Measurements from ENCODE around the gene HSPA4L. TPM values are rescaled to one million over a fixed set of nuclear protein-coding genes. Genes with fewer than 3 reads are reported as not detected.
A peak's percentile ranks its signal among the peaks of the same experiment; 100 is the strongest.

HSPA4L gene
- total and polyA plus RNA-seq, 2 of the 4 experiments (the other 2 are of a cell fraction), result 0.84 to 2.3 TPM

- Histone ChIP-seq H4K20me1 (ENCODE audit: insufficient read depth, low read length) (no peaks in the 10 kb centered on the region), H4K5ac (ENCODE audit: low read depth, low read length) (no peak overlapping the region), H4K91ac (ENCODE audit: insufficient read depth, low read depth, low read length) (no peak overlapping the region), H3K18ac (ENCODE audit: low read depth, low read length) (no peak overlapping the region), H2AK5ac (ENCODE audit: low read depth, low read length) (no peak overlapping the region), H2BK120ac (ENCODE audit: low read depth, low read length) (no peak overlapping the region), H3K9me3 (ENCODE audit: control insufficient read depth, insufficient read depth, low read length) (no peaks in the 10 kb centered on the region), H3K56ac (ENCODE audit: extremely low read depth, insufficient read depth, low read length) (no peak overlapping the region), H2AK9ac (replicated peaks; ENCODE audit: low read depth, low read length, poor library complexity) (no peak overlapping the region), H3K9ac (ENCODE audit: low read depth, low read length) (no peak overlapping the region), H2BK15ac (ENCODE audit: low read depth, low read length) (no peak overlapping the region), H3K14ac (replicated peaks; ENCODE audit: low read depth, low read length) (no peak overlapping the region), H3K79me1 (ENCODE audit: low read depth in 1 of 2, low read length in 2 of 2) (peaks cover 13 to 21% of the 10 kb centered on the region in 2 experiments; a peak in 3 of 4 replicates), H3K27me3 (ENCODE audit: control insufficient read depth, insufficient read depth, low read length) (no peaks in the 10 kb centered on the region), H3K4ac (ENCODE audit: low read depth, low read length) (no peak overlapping the region), H3K27ac (ENCODE audit: insufficient read depth, low read length) (no peak overlapping the region), H3K4me3 (ENCODE audit: insufficient read depth, low read depth, low read length) (no peak overlapping the region), H2BK5ac (ENCODE audit: low read depth, low read length, poor library complexity, severe bottlenecking) (no peak overlapping the region), H4K8ac (ENCODE audit: low read depth in 2 of 2, low read length in 2 of 2) (0 out of 4 replicates have a peak overlapping the region, but pooled peaks of 1 of the 2 experiments have one; percentile 33), H3K23ac (ENCODE audit: low read depth, low read length) (no peak overlapping the region), H2AFZ (replicated peaks; ENCODE audit: low read length, poor library complexity) (no peak overlapping the region), H3K4me2 (ENCODE audit: low read depth, low read length) (no peak overlapping the region), H3K36me3 (ENCODE audit: control insufficient read depth, insufficient read depth, low read length) (peaks cover 3% of the 10 kb centered on the region; the same call in 1 of the 2 replicates), H3K9me1 (ENCODE audit: insufficient read depth, low read length) (no peaks in the 10 kb centered on the region; the same call in 1 of the 2 replicates), H2BK20ac (ENCODE audit: low read depth, low read length) (no peak overlapping the region), H3K4me1 (ENCODE audit: control insufficient read depth, insufficient read depth, low read length) (peaks cover 4% of the 10 kb centered on the region)
- TF ChIP-seq CHD1 (IDR thresholded peaks at IDR 0.05; ENCODE audit: low read depth, low read length) (no peak), FOS (IDR thresholded peaks at IDR 0.05; ENCODE audit: low read depth, low read length) (no peak), USF2 (IDR thresholded peaks at IDR 0.05; ENCODE audit: low read depth, low read length) (no peak), CEBPB (IDR thresholded peaks at IDR 0.05; ENCODE audit: low read depth, low read length) (no peak), NFE2L2 (IDR thresholded peaks at IDR 0.05; ENCODE audit: low read depth, low read length) (no peak), MAFK (IDR thresholded peaks at IDR 0.05; ENCODE audit: low read depth, low read length) (no peak), MXI1 (IDR thresholded peaks at IDR 0.05; ENCODE audit: borderline replicate concordance, low read depth, low read length) (no peak), BHLHE40 (IDR thresholded peaks at IDR 0.05; ENCODE audit: low read depth, low read length) (no peak), POLR2A (IDR thresholded peaks at IDR 0.05; ENCODE audit: low read depth, low read length) (no peak), MAZ (IDR thresholded peaks at IDR 0.05; ENCODE audit: borderline replicate concordance, low read depth, low read length) (no peak), RCOR1 (IDR thresholded peaks at IDR 0.05; ENCODE audit: insufficient replicate concordance, low read length) (no peak), CTCF (conservative IDR thresholded peaks at IDR 0.05; ENCODE audit: low read depth, low read length) (no peak), RFX5 (IDR thresholded peaks at IDR 0.05; ENCODE audit: low read depth, low read length) (no peak), SMC3 (IDR thresholded peaks at IDR 0.05; ENCODE audit: low read depth, low read length) (no peak), ELK1 (IDR thresholded peaks at IDR 0.05; ENCODE audit: borderline replicate concordance, low read depth, low read length) (no peak), RAD21 (IDR thresholded peaks at IDR 0.05; ENCODE audit: low read length) (no peak)
- ChIA-PET CTCF (no interaction called here), POLR2A (ENCODE audit: unreplicated experiment) (interaction anchor here (0.6 kb wide), 1 partner anchor 9 kb away, joined by 3 read pairs; no protein-coding TSS in a partner anchor)
- no CpG with 5 or more reads among the region's 1 CpG for WGBS, 2 experiments (ENCODE audit: extremely low coverage in 2 of 2, insufficient read length in 1 of 2)
- no TSS peak for BruUV-seq (replicated peaks)
- DNase-seq (no peak), ATAC-seq (ENCODE audit: low read depth) (no peak)
- in situ Hi-C loops (cut with MboI; ENCODE audit: low sequenced_read_pairs), result no loop called here
- dilution Hi-C loops (cut with HindIII; ENCODE audit: low sequenced_read_pairs, unreplicated experiment), result no loop called here
- intact Hi-C loops (cut with micrococcal nuclease), result no loop called here
These were observed 106.4 kb downstream of the HSPA4L start for GRCh38 chr4:127888559-127888958.
